HepG2 (cell line): Measurements from ENCODE around the gene RPL36AL. TPM values are rescaled to one million over a fixed set of nuclear protein-coding genes. Genes with fewer than 3 reads are reported as not detected.

Source experiments
- AGO2 ChIP-seq: fragments of 200-400 bp; formaldehyde crosslinking; optimal IDR thresholded peaks from 2 replicates; pipeline ENCODE3; 2017; ENCODE audit warnings: mild to moderate bottlenecking, low read depth, low read length, moderate library complexity
- ARNT2 ChIP-seq: sonication (generic); formaldehyde crosslinking; IDR thresholded peaks from 2 replicates; pipeline ENCODE4 v1.8.0; 2022; ENCODE audit warnings: mild to moderate bottlenecking, low read depth, missing genetic modification reagents, moderate library complexity
- BRD4 ChIP-seq: sonication (generic); formaldehyde crosslinking; IDR thresholded peaks from 2 replicates; pipeline ENCODE4 v1.4.0; 2020; ENCODE audit warnings: missing genetic modification reagents
- BRF2 ChIP-seq: sonication (generic); formaldehyde crosslinking; IDR thresholded peaks from 2 replicates; pipeline ENCODE4 v1.8.1; 2022; ENCODE audit warnings: mild to moderate bottlenecking, missing genetic modification reagents
- FOXC1 ChIP-seq: sonication (generic); formaldehyde crosslinking; IDR thresholded peaks from 2 replicates; pipeline ENCODE4 v1.8.0; 2022; ENCODE audit warnings: mild to moderate bottlenecking, missing genetic modification reagents, borderline replicate concordance
- MYPOP ChIP-seq: sonication (generic); formaldehyde crosslinking; IDR thresholded peaks from 2 replicates; pipeline ENCODE4 v1.8.1; 2023; ENCODE audit warnings: mild to moderate bottlenecking, moderate library complexity, missing genetic modification reagents
- RCOR2 ChIP-seq: IDR thresholded peaks from 2 replicates; pipeline ENCODE4 v1.6.1; 2016; ENCODE audit warnings: missing biosample characterization, missing genetic modification reagents
- SALL1 ChIP-seq: sonication (generic); formaldehyde crosslinking; IDR thresholded peaks from 2 replicates; pipeline ENCODE4 v1.8.0; 2022; ENCODE audit warnings: mild to moderate bottlenecking, missing genetic modification reagents
- SIX1 ChIP-seq: sonication (generic); formaldehyde crosslinking; IDR thresholded peaks from 2 replicates; pipeline ENCODE4 v1.4.0; 2020; ENCODE audit warnings: missing genetic modification reagents, borderline replicate concordance
- ZBTB7A ChIP-seq: sonication (generic); formaldehyde crosslinking; IDR thresholded peaks from 2 replicates; pipeline ENCODE4 v1.8.0; 2022; ENCODE audit warnings: mild to moderate bottlenecking, missing genetic modification reagents
- ZC3H13 ChIP-seq: sonication (generic); formaldehyde crosslinking; IDR thresholded peaks from 2 replicates; pipeline ENCODE4 v1.8.1; 2023; ENCODE audit warnings: mild to moderate bottlenecking, missing genetic modification reagents, moderate library complexity
- ZNF263 ChIP-seq: sonication (generic); formaldehyde crosslinking; IDR thresholded peaks from 2 replicates; pipeline ENCODE4 v1.4.0; 2020; ENCODE audit warnings: missing genetic modification reagents
- ZNF318 ChIP-seq: sonication (generic); formaldehyde crosslinking; IDR thresholded peaks from 2 replicates; pipeline ENCODE4 v1.4.0; 2020; ENCODE audit warnings: mild to moderate bottlenecking, missing genetic modification reagents
- ZNF337 ChIP-seq: sonication (generic); formaldehyde crosslinking; IDR thresholded peaks from 2 replicates; pipeline ENCODE4 v1.5.1; 2020; ENCODE audit warnings: missing genetic modification reagents, low read depth, mild to moderate bottlenecking, borderline replicate concordance
- ZNF780A ChIP-seq: sonication (generic); formaldehyde crosslinking; IDR thresholded peaks from 2 replicates; pipeline ENCODE4 v1.8.0; 2022; ENCODE audit warnings: mild to moderate bottlenecking, missing genetic modification reagents, moderate library complexity
- polyA plus RNA-seq, 8 experiments: library from polyadenylated mRNA; depleted of rRNA in 3 of 8; stranded (reverse) in 7 of 8; unstranded in 1 of 8; fragments of >200 nt; fragmentation: Illumina TruSeq in 4 of 8; extraction: Trizol in 4 of 8; gene quantifications; 2 replicates each; pipeline versions ENCODE4 v1.2.1 to v1.2.3, GENCODE V29; 2011 to 2016; ENCODE audit warnings: low read depth in 4 of 8, missing spikeins in 1 of 8, mixed read lengths in 1 of 8; ENCODE audit not compliant: insufficient read depth in 1 of 8
- total RNA-seq, 5 experiments: library from RNA; depleted of rRNA; stranded (reverse); fragments of >200 nt; fragmentation: Illumina TruSeq; extraction: Trizol; gene quantifications; 2 replicates each; pipeline ENCODE4 v1.2.3, GENCODE V29; 2016; ENCODE audit warnings: low read depth in 1 of 5
- TF ChIP-seq, protein P1 (sequence below): sonication (generic); formaldehyde crosslinking; IDR thresholded peaks from 2 replicates; pipeline ENCODE4 v1.4.0; 2020; ENCODE audit warnings: mild to moderate bottlenecking, missing genetic modification reagents
- TF ChIP-seq, protein P2 (sequence below): sonication (generic); IDR thresholded peaks from 2 replicates; pipeline ENCODE4 v1.6.1; 2016; ENCODE audit warnings: low read depth, borderline replicate concordance

Gene RPL36AL
- total and polyA plus RNA-seq, 2 of the 13 experiments (the other 11 are each of a cell fraction or from before 2014, with no cell fraction given) = 90.0 to 294 TPM

DNA sequence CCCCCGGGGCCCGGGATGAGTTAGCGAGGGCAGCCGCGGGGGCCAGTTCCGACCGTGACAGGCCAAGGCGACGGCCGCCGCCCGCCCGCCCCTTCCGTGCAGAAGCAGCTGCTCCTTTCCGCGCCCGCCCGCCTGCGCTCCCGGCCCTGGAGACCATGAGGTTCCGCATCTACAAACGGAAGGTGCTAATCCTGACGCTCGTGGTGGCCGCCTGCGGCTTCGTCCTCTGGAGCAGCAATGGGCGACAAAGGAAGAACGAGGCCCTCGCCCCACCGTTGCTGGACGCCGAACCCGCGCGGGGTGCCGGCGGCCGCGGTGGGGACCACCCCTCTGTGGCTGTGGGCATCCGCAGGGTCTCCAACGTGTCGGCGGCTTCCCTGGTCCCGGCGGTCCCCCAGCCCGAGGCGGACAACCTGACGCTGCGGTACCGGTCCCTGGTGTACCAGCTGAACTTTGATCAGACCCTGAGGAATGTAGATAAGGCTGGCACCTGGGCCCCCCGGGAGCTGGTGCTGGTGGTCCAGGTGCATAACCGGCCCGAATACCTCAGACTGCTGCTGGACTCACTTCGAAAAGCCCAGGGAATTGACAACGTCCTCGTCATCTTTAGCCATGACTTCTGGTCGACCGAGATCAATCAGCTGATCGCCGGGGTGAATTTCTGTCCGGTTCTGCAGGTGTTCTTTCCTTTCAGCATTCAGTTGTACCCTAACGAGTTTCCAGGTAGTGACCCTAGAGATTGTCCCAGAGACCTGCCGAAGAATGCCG lies 872 bp upstream of the RPL36AL start (continued):
- TF ChIP-seq ZNF318 (CRISPR knock-in tag) (no peak), ZBTB7A (CRISPR knock-in tag) (no peak), BRF2 (CRISPR knock-in tag) (peak; percentile 20; the same call in 1 of the 2 replicates), ZC3H13 (peak; percentile 56; the same call in 1 of the 2 replicates), SIX1 (CRISPR knock-in tag) (0 out of 2 replicates have a peak, but pooled peaks have one; percentile 16), FOXC1 (CRISPR knock-in tag) (0 out of 2 replicates have a peak, but pooled peaks have one; percentile 2), ZNF780A (CRISPR knock-in tag) (0 out of 2 replicates have a peak, but pooled peaks have one; percentile 50), SALL1 (CRISPR knock-in tag) (peak; percentile 18; the same call in 1 of the 2 replicates), MYPOP (peak; percentile 24; the same call in 1 of the 2 replicates), ZNF263 (CRISPR knock-in tag) (peak; percentile 5; the same call in 1 of the 2 replicates), ZNF337 (CRISPR knock-in tag) (0 out of 2 replicates have a peak, but pooled peaks have one; percentile 40), BRD4 (peak; percentile 10; the same call in 1 of the 2 replicates), RCOR2 (no peak), ARNT2 (CRISPR knock-in tag) (0 out of 2 replicates have a peak, but pooled peaks have one; percentile 17), AGO2 (peak; percentile 80)
- TF ChIP-seq, protein P1, sequence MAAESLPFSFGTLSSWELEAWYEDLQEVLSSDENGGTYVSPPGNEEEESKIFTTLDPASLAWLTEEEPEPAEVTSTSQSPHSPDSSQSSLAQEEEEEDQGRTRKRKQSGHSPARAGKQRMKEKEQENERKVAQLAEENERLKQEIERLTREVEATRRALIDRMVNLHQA (CRISPR knock-in tag) = no peak
- TF ChIP-seq, protein P2, sequence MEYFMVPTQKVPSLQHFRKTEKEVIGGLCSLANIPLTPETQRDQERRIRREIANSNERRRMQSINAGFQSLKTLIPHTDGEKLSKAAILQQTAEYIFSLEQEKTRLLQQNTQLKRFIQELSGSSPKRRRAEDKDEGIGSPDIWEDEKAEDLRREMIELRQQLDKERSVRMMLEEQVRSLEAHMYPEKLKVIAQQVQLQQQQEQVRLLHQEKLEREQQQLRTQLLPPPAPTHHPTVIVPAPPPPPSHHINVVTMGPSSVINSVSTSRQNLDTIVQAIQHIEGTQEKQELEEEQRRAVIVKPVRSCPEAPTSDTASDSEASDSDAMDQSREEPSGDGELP = peak; percentile 81
